ENCODE results near the gene SPDYE17.
"Not testable (repeated sequence)": the region's sequence is repeated elsewhere in the genome, so short reads cannot be mapped to it uniquely, and the experiment has no call there.

The SPDYE17 gene

DNA sequence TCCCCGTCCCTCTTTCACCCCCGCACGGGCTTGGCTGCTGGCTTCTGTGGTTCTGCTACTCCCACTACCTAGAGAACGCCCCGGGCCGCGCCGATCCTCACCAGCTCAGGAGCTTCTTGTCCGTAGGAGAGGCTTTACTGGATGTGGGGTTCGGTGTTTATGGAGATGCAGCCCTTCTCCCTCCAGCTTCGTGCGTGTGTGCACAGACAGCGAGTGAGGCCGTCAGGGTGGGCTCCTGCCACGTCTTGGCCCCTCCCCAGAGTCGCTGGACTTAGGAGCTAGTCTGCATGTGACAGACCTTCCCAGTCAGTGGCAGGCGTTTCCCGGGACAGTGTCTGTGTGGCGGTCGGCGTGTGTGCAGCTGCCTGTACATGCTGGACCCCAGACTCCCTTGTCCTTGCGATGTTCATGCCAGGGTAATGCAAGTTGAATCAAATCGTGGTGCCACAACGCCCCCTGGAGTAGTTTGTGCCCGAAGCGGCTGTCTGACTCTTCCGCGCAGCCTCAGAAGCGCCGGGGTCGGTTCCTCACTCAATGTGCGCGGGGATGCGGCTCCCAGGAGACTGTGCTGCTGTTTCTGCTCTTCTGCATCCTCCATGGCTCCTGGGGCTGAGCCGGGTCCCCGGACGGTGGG, 32.6 kb downstream of the SPDYE17 start:
- in situ Hi-C loops (cut with MboI; ENCODE audit: low pct_unique_long_range_greater_than_20kb, low sequenced_read_pairs); DNase-seq: not testable (repeated sequence)

DNA sequence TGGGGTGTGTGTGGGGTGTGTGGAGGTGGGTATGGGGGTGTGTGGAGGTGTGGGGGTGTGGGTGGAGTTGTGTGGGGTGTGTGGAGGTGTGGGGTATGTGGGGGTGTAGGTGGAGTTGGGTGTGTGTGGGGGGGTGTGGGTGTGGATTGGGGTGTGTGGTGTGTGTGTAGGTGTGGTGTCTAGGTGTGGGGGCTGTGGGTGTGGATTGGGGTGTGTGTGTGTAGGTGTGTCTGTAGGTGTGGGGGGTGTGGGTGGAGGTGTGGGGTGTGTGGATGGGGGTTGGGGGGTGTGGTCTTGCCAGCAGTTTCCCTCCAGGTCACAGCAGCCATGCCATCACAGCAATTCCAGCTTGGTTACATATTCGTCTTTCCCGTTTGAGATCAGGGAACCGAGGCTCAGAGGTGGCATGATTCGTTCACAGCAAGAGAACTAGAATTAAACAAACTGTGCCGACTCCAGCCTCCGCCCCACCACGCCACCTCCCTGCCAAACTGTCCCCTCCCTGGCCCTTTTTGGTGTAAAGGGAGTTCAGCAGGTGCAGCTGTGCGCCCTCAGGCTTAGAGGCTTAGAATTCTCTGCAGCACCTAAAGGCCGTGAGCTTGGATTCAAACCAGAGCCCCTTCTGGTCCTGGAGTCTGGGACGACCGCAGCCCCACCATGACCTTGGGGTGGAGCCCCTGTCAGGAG, 33.3 kb downstream of the SPDYE17 start:
- in situ Hi-C loops (cut with MboI; ENCODE audit: low pct_unique_long_range_greater_than_20kb, low sequenced_read_pairs); DNase-seq: not testable (repeated sequence)

- in situ Hi-C loops (cut with MboI; ENCODE audit: low pct_unique_long_range_greater_than_20kb, low sequenced_read_pairs), result no loop called here
- DNase-seq, result no peak
These were observed 33.9 kb downstream of the SPDYE17 start for GRCh38 chr7:76998285-76998589.

DNA sequence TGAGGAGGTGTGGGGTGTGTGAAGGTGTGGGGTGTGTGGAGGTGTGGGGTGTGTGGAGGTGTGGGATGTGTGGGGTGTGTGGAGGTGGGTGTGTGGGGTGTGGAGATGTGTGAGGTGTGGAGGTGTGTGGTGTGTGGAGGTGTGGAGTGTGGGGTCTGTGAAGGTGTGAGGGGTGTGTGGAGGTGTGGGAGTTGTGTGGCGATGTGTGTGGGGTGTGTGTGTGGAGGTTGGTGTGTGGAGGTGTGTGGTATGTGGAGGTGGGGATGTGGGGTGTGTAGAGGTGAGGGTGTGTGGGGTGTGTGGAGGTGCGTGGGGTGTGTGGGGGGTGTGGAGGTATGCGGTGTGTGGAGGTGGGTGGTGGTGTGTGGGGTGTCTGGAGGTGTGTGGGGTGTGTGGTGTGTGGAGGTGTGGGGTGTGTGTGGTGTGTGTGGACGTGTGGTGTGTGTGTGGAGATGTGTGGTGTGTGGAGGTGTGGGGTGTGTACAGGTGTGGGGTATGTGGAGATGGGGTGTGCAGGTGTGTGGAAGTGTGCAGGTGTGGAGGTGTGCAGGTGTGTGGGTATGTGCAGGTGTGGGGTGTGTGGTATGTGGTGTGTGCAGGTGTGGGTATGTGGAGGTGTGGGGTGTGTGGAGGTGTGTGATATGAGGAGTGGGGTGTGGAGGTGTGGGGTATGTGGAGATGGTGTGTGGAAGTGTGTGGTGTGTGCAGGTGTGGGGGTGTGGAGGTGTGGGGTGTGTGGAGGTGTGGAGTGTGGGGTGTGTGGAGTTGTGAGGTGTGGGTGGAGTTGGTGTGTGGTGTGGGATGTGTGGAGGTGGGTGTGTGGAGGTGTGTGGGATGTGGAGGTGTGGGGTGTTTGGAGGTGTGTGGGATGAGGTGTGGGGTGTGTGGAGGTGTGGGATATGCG, 34.5 kb downstream of the SPDYE17 start:
- DNase-seq, result no peak

GRCh38 chr7:76996932-76997331, 35.2 kb downstream of the SPDYE17 start:
- DNase-seq; in situ Hi-C loops (cut with MboI; ENCODE audit: low pct_unique_long_range_greater_than_20kb, low sequenced_read_pairs): not testable (repeated sequence)

More for the DNA sequence above, 34.5 kb downstream of the SPDYE17 start:
- in situ Hi-C loops (cut with MboI; ENCODE audit: low pct_unique_long_range_greater_than_20kb, low sequenced_read_pairs), result no loop called here

GRCh38 chr7:76994286-76994685, 37.9 kb downstream of the SPDYE17 start:
- DNase-seq; in situ Hi-C loops (cut with MboI; ENCODE audit: low pct_unique_long_range_greater_than_20kb, low sequenced_read_pairs): not testable (repeated sequence)

DNA sequence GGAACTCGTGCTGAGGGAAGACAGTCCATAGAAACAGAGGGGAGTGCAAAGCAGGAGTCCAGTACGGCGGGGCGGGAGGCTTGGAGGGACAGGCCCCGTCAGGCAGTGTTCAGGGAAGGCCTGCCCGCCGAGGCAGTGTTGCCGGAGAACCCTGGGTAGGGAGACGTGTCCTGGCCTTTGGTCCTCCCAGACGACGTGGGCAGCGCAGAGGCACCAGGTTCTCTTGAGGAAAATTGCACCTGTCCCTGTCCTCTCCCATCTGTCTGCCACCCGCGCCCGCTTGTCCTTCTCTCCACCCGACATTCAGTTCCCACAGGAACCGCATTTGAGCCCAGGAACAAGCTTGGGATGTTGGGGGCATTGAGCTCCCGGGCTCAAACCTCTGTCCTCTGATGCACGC, 38.3 kb downstream of the SPDYE17 start:
- DNase-seq; in situ Hi-C loops (cut with MboI; ENCODE audit: low pct_unique_long_range_greater_than_20kb, low sequenced_read_pairs): not testable (repeated sequence)

DNA sequence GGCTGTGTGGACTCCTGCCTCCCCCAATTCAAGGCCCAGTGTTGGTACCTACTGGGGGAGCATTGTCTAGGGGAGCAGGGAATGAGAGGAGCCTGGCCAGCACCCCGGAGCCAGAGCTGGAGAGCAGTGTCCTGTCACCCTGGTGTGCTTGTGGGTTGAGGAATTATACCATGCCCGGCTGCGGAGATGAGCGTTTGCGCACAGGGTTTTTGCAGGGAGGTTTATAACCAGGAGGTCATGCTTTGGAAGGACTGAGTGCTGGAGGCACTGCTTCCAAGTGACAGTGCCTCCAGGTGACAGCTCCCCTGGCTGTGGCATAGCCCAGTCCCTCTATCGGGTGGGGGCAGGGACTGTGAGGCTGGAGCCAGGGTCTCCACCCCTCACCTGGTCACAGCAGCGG, 39.3 kb downstream of the SPDYE17 start:
- DNase-seq; in situ Hi-C loops (cut with MboI; ENCODE audit: low pct_unique_long_range_greater_than_20kb, low sequenced_read_pairs): not testable (repeated sequence)

DNA sequence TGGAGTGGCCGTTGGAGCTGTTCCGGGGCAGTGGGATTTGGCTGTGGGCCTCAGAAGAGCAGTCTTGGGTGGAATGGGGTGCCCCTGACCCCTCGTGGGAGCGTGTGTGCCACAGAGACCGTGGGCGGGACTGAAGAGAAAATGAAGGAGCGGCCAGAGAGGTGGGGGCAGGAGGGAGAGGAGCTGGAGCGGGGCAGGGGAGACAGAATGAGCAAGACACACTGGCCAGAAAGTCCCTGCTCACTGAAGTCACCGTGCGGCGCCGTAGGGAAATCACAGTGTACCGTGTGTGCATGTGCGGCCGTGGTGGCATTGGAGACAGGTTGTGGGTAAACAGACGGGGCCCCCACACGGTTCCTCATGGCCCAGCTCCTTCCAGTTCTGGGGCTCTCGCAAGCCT, 40.0 kb downstream of the SPDYE17 start:
- DNase-seq; in situ Hi-C loops (cut with MboI; ENCODE audit: low pct_unique_long_range_greater_than_20kb, low sequenced_read_pairs): not testable (repeated sequence)

- DNase-seq; in situ Hi-C loops (cut with MboI; ENCODE audit: low pct_unique_long_range_greater_than_20kb, low sequenced_read_pairs): not testable (repeated sequence)
These were observed 42.0 kb downstream of the SPDYE17 start for GRCh38 chr7:76990202-76990601.

DNA sequence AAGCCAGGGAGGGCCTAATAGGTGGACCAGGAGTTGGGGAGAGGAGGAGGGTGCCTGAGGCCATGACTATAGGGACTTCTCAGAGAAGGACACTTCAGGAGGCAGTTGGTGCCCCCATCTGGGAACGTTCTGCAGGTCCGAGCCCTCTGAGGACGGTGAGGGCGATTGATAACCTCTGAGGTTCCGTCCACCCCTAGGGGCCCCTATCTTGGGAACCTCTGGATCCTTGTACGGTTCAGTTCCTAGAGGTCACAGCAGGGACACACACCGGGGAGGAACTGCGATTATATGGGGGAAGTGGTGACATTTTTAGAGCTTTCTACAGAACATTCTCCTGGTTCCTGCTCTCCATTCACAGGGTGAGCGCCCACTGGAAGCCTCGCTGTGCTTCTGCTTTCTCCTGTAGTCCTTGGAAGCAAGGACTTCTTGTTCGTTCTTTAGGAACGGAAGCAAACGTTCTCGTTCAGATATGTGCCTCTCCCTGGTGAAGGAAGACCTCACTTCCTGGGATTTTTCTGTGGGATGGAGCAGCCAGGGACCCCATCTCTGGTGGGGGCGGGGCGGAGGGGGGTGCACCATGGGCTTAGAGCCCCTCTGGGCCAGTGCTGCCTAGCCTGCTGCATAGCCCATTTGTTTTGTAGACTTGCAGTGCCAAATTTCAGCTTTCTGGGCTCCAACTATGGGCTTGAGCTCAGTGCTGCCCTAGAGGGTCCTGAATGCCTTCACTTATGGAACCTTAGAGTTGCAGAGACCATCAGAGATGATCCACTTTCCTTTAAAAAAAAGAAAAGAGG, 46.0 kb downstream of the SPDYE17 start:
- in situ Hi-C loops (cut with MboI; ENCODE audit: low pct_unique_long_range_greater_than_20kb, low sequenced_read_pairs); DNase-seq: not testable (repeated sequence)

GRCh38 chr7:76984784-76985136, 47.4 kb downstream of the SPDYE17 start:
- in situ Hi-C loops (cut with MboI; ENCODE audit: low pct_unique_long_range_greater_than_20kb, low sequenced_read_pairs); DNase-seq: not testable (repeated sequence)

- DNase-seq; in situ Hi-C loops (cut with MboI; ENCODE audit: low pct_unique_long_range_greater_than_20kb, low sequenced_read_pairs): not testable (repeated sequence)
These were observed 48.0 kb downstream of the SPDYE17 start for GRCh38 chr7:76983937-76984783.

DNA sequence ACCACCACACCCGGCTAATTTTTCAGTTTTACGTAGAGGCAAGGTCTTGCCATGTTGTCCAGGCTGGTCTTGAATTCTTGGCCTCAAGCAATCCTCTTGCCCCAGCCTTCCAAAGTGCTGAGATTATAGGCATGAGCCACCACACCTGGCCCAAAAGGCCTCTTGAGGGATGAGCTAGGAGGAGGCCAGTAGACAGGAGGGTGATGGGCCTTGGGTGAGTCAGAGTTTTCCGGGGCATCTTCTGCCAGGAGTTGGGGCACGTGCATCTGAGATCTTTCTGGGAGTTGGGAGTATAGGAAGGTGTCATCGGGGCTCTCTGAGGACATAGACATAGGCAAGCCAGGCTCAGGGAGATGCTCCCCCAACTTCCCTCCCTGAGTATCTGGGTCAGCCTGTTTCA, 48.8 kb downstream of the SPDYE17 start:
- DNase-seq; in situ Hi-C loops (cut with MboI; ENCODE audit: low pct_unique_long_range_greater_than_20kb, low sequenced_read_pairs): not testable (repeated sequence)

DNA sequence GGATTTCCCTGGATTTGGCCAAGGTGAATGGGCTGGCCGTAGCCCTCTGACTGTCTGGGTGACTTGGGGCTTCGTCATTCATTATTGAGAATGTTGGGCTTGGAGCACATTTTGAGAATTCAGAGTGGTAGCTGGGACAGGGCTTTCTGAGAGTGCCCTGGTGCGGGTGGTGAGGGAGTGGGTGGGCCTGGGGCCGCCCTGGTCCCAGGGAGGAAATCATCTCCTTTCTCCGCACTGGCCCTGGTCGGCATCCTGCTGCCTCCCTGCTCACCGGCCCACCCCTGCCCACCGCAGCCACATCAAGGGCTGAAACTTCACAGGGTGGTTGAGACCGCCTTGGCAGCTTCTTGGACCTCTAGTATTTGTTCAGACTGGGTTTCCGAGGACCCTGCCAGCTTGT, 49.7 kb downstream of the SPDYE17 start:
- in situ Hi-C loops (cut with MboI; ENCODE audit: low pct_unique_long_range_greater_than_20kb, low sequenced_read_pairs); DNase-seq: not testable (repeated sequence)

DNA sequence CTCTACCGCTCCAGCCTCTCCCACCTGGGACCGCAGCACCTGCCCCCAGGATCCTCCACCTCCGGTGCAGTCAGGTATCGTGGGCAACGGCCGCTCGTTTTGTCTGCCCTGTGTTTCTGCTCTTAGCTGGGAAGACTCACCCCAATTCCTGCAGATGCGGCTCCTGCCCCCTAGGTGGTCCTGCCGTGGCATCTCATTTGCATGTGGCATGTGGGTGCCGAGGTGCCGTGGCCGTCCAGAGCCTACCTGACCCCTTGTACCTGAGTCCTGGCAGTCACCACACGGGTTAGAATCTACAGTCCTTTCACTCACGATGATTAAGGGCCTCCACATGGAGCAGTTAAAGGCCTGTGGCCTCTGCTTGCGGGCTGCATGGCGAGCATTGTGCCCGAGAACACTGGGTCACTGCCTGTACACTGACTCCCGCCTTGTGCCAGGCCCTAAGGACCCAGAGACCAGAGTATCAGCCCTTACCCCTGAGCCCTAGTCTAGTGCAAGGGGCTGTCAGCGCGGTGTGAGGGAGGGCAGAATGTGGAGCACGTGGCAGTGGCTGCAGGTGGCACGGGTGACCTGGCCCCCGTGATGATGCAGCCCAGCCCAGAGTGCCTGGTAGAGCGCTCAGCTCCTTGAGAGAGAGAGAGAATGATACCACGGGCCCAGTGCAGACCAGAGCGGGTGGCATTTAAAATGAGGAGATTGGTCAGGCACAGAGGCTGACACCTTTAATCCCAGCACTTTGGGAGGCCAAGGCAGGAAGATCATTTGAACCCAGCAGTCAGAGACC, 50.8 kb downstream of the SPDYE17 start:
- DNase-seq; in situ Hi-C loops (cut with MboI; ENCODE audit: low pct_unique_long_range_greater_than_20kb, low sequenced_read_pairs): not testable (repeated sequence)

DNA sequence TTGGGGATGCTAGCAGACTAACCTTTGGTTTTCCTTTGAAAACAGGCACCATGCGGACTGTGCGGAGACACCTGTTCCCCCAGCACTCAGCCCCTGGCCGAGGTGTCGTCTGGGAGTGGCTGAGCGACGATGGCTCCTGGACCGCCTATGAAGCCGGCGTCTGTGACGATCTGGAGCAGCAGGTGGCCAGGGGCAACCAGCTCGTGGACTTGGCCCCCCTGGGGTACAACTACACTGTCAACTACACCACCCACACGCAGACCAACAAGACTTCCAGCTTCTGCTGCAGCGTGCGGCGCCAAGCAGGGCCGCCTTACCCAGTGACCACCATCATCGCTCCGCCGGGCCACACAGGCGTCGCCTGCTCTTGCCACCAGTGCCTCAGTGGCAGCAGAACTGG, 51.6 kb downstream of the SPDYE17 start:
- DNase-seq; in situ Hi-C loops (cut with MboI; ENCODE audit: low pct_unique_long_range_greater_than_20kb, low sequenced_read_pairs): not testable (repeated sequence)

All from KBM-7 (cell line).